GM12878 (cell line): ENCODE data around the gene TIMP2. TPM values are rescaled to one million over a fixed set of nuclear protein-coding genes. Genes with fewer than 3 reads are reported as not detected.
"Not testable (repeated sequence)": the region's sequence is repeated elsewhere in the genome, so short reads cannot be mapped to it uniquely, and the experiment has no call there.

Source experiments
- ATAC-seq: fragments of 200-7000 bp; cut with Tn5 transposase; 3 replicates; pipeline ENCODE4 v1.9.1; 2020; ENCODE audit warnings: mild to moderate bottlenecking, moderate library complexity
- BruUV-seq: library from RNA; stranded (reverse); fragments of 400-500 nt; replicated peaks from 2 replicates; lab custom pipeline; 2021; lab: Mats Ljungman, UMichigan
- CTCF ChIA-PET: fragments of 300-600 bp; sonication (Branson Sonifier 250); formaldehyde crosslinking; extraction: SDS; loops from one replicate; lab custom pipeline; 2021; ENCODE audit warnings: inconsistent platforms; lab: Yijun Ruan, JAX
- POLR2A ChIA-PET: fragments of 350-600 bp; formaldehyde crosslinking; extraction: SDS; loops from one replicate; lab custom pipeline; 2021; ENCODE audit warnings: inconsistent platforms; lab: Charles Lee
- RAD21 ChIA-PET: fragments of 300-600 bp; sonication (Branson Sonifier 250); formaldehyde crosslinking; loops from one replicate; lab custom pipeline; 2023; ENCODE audit warnings: antibody characterized with exemption; ENCODE audit not compliant: unreplicated experiment; lab: Charles Lee
- SMC1A ChIA-PET: fragments of 300-600 bp; sonication (Branson Sonifier 250); formaldehyde crosslinking; loops from one replicate; lab custom pipeline; 2023; ENCODE audit not compliant: unreplicated experiment, uncharacterized antibody; lab: Charles Lee
- DNase-seq: peaks from one replicate; pipeline ENCODE4 v3.0.0-alpha.2; 2011; ENCODE audit warnings: low read depth, low spot score
- FAIRE-seq: peaks from 3 replicates; lab custom pipeline; 2011; peaks lifted over from hg19 to GRCh38; lab: Jason Lieb, UNC
- H2AFZ ChIP-seq: 2 replicates; pipeline ENCODE4 v1.6.0; 2011; ENCODE audit warnings: low read depth, low read length, control low read depth; ENCODE audit not compliant: control insufficient read depth
- H3K27ac ChIP-seq: 2 replicates; pipeline ENCODE4 v1.5.1; 2011; ENCODE audit warnings: control low read depth; ENCODE audit not compliant: control insufficient read depth, insufficient read depth
- H3K27me3 ChIP-seq, 2 experiments: replicated peaks in 1 of 2; 2 replicates each; pipeline versions ENCODE4 v1.6.0 to v1.6.1; 2011; ENCODE audit warnings: low read length in 1 of 2; ENCODE audit not compliant: control insufficient read depth in 2 of 2, insufficient read depth in 2 of 2
- H3K36me3 ChIP-seq, 2 experiments: 2 replicates each; pipeline ENCODE4 v1.5.1; 2011; ENCODE audit warnings: low read length in 1 of 2; ENCODE audit not compliant: control insufficient read depth in 2 of 2, insufficient read depth in 2 of 2
- H3K4me1 ChIP-seq: 2 replicates; pipeline ENCODE4 v1.6.1; 2011; ENCODE audit warnings: mild to moderate bottlenecking, low read length, moderate library complexity, mixed read lengths; ENCODE audit not compliant: control insufficient read depth, insufficient read depth
- H3K4me2 ChIP-seq: 2 replicates; pipeline ENCODE4 v1.6.0; 2011; ENCODE audit warnings: control low read depth; ENCODE audit not compliant: control insufficient read depth, insufficient read depth
- H3K4me3 ChIP-seq: fragments of 200-600 bp; sonication (generic); 2 replicates; pipeline ENCODE4 v1.5.1; 2016
- H3K79me2 ChIP-seq: 2 replicates; pipeline ENCODE4 v1.6.0; 2011; ENCODE audit warnings: low read length; ENCODE audit not compliant: control insufficient read depth, insufficient read depth
- H3K9ac ChIP-seq: 2 replicates; pipeline ENCODE4 v1.8.0; 2011; ENCODE audit warnings: low read length, control low read depth, mixed read lengths; ENCODE audit not compliant: control insufficient read depth, insufficient read depth
- H3K9me3 ChIP-seq: replicated peaks from 3 replicates; pipeline ENCODE4 v1.5.1; 2011; ENCODE audit warnings: mild to moderate bottlenecking, low read length; ENCODE audit not compliant: control insufficient read depth, insufficient read depth
- H4K20me1 ChIP-seq: 2 replicates; pipeline ENCODE4 v1.6.0; 2011; ENCODE audit not compliant: control insufficient read depth, insufficient read depth
- BCL11A ChIP-seq: IDR thresholded peaks from 2 replicates; pipeline ENCODE4 v1.6.1; 2011; ENCODE audit warnings: low read depth, low read length
- EED ChIP-seq: sonication (generic); IDR thresholded peaks from 2 replicates; pipeline ENCODE4 v1.6.1; 2016; ENCODE audit warnings: antibody characterized with exemption, low read depth
- EZH2 ChIP-seq: IDR thresholded peaks from 2 replicates; pipeline ENCODE4 v1.6.1; 2012; ENCODE audit warnings: low read depth, mild to moderate bottlenecking, control low read depth, inconsistent platforms, low read length, borderline replicate concordance; ENCODE audit not compliant: control insufficient read depth
- IKZF1 ChIP-seq: fragments of 450-650 bp; conservative IDR thresholded peaks from 2 replicates; pipeline ENCODE4 v1.6.1; 2017; ENCODE audit warnings: antibody characterized with exemption, mild to moderate bottlenecking
- IRF4 ChIP-seq: IDR thresholded peaks from 2 replicates; pipeline ENCODE4 v1.6.1; 2011; ENCODE audit warnings: low read depth, low read length
- MEF2A ChIP-seq: IDR thresholded peaks from 2 replicates; pipeline ENCODE4 v1.6.1; 2011; ENCODE audit warnings: low read depth, mild to moderate bottlenecking, low read length, moderate library complexity; ENCODE audit not compliant: insufficient read depth
- MEF2B ChIP-seq: fragments of 450-650 bp; IDR thresholded peaks from 2 replicates; pipeline ENCODE4 v1.6.1; 2018; ENCODE audit warnings: mild to moderate bottlenecking, moderate library complexity; ENCODE audit not compliant: partially characterized antibody, poor library complexity, severe bottlenecking
- MTA3 ChIP-seq: IDR thresholded peaks from 2 replicates; pipeline ENCODE4 v1.6.1; 2012; ENCODE audit warnings: low read length, inconsistent platforms, borderline replicate concordance
- MXI1 ChIP-seq: fragments of 150-350 bp; IDR thresholded peaks from 2 replicates; pipeline ENCODE4 v1.6.1; 2011; ENCODE audit warnings: low read depth, mild to moderate bottlenecking, inconsistent platforms, low read length, improper control_type of control experiment
- MYB ChIP-seq: fragments of 150-350 bp; IDR thresholded peaks from 2 replicates; pipeline ENCODE4 v1.6.1; 2014; ENCODE audit warnings: mild to moderate bottlenecking, low read depth, low read length, borderline replicate concordance
- NFIC ChIP-seq: IDR thresholded peaks from 2 replicates; pipeline ENCODE4 v1.6.1; 2012; ENCODE audit warnings: low read depth, mild to moderate bottlenecking, inconsistent platforms, low read length, moderate library complexity
- RAD51 ChIP-seq: fragments of 450-650 bp; IDR thresholded peaks from 2 replicates; pipeline ENCODE4 v1.6.1; 2016; ENCODE audit warnings: moderate library complexity, mild to moderate bottlenecking, inconsistent platforms
- SMARCA5 ChIP-seq: fragments of 450-650 bp; IDR thresholded peaks from 2 replicates; pipeline ENCODE4 v1.6.1; 2017; ENCODE audit warnings: mild to moderate bottlenecking
- TAF1 ChIP-seq: IDR thresholded peaks from 2 replicates; pipeline ENCODE4 v1.6.1; 2011; ENCODE audit warnings: mild to moderate bottlenecking, low read depth, low read length, borderline replicate concordance
- TBL1XR1 ChIP-seq: IDR thresholded peaks from 2 replicates; pipeline ENCODE4 v1.6.1; 2012; ENCODE audit warnings: low read depth, low read length, improper control_type of control experiment
- YY1 ChIP-seq: IDR thresholded peaks from 2 replicates; pipeline ENCODE4 v1.6.1; 2011; ENCODE audit warnings: low read depth, mild to moderate bottlenecking, low read length
- ZBED1 ChIP-seq: IDR thresholded peaks from 2 replicates; pipeline ENCODE4 v1.6.1; 2016; ENCODE audit warnings: borderline replicate concordance
- WGBS: methylation state at CpG from one replicate; pipeline ENCODE4 v1.1.6; 2016; ENCODE audit warnings: low lambda C conversion rate; ENCODE audit not compliant: insufficient replicate concordance, insufficient coverage; ENCODE audit errors: missing lambda C conversion rate; 5-methylcytosine and 5-hydroxymethylcytosine counted together
- in situ Hi-C: fragments of 300-500 bp; cut with MboI; formaldehyde crosslinking; loops from 9 replicates; pipeline ENCODE4 v1.14.3; 2018; ENCODE audit warnings: mixed read lengths
- intact Hi-C: fragments of 100-400 bp; cut with micrococcal nuclease; formaldehyde crosslinking; loops from one replicate; pipeline ENCODE4 v1.14.2; 2022; ENCODE audit not compliant: unreplicated experiment
- polyA plus RNA-seq, 11 experiments: library from polyadenylated mRNA; depleted of rRNA in 4 of 11; unstranded in 6 of 11; stranded (reverse) in 5 of 11; fragments of >200 nt; fragmentation: Nextera tagmentation in 4 of 11; fragmentation: Illumina TruSeq in 1 of 11; extraction: Ambion mirVana in 4 of 11; extraction: Trizol in 1 of 11; gene quantifications; 1 replicate in 1 of 11; 2 replicates in 10 of 11; pipeline versions ENCODE4 v1.2.1 to v1.2.3, GENCODE V29; 2011 to 2016; ENCODE audit warnings: inconsistent platforms in 2 of 11, missing spikeins in 2 of 11, low read depth in 1 of 11
- total RNA-seq, 4 experiments: library from RNA; depleted of rRNA in 3 of 4; stranded (reverse); fragments of >200 nt in 3 of 4; fragmentation: Illumina TruSeq in 1 of 4; extraction: Trizol in 1 of 4; gene quantifications; 2 replicates each; pipeline versions ENCODE4 v1.2.1 to v1.2.3, GENCODE V29; 2013 to 2021
- TF ChIP-seq, protein P1 (sequence below): fragments of 450-650 bp; IDR thresholded peaks from 2 replicates; pipeline ENCODE4 v1.6.1; 2017; ENCODE audit warnings: borderline replicate concordance

Gene TIMP2
- total and polyA plus RNA-seq, 10 of the 15 experiments (the other 5 are each of a cell fraction or from before 2014, with no cell fraction given), result 0.03 to 0.41 (median 0.04) TPM; not detected in 7

GRCh38 chr17:78912082-78912481 is 13.1 kb downstream of the TIMP2 start:
- no peaks in the 10 kb centered on the region for H3K36me3 ChIP-seq
- no peak overlapping the region for H3K4me2 ChIP-seq
- no peaks in the 10 kb centered on the region for H3K4me1 ChIP-seq
- BruUV-seq, result no TSS peak
- DNase-seq (no peak), FAIRE-seq (no peak), ATAC-seq (no peak)
- H3K9ac ChIP-seq, result no peak overlapping the region
- intact Hi-C loops, result no loop called here
- ChIA-PET POLR2A (no interaction called here), RAD21 (no interaction called here), CTCF (interaction anchor here (1.2 kb wide), 1 partner anchor 38 kb away, joined by 3 read pairs; no protein-coding TSS in a partner anchor), SMC1A (no interaction called here)
- no peak for TF ChIP-seq MYB
- no peak for TF ChIP-seq IRF4
- TF ChIP-seq YY1, result no peak
- TF ChIP-seq TAF1, result no peak
- no peak for TF ChIP-seq NFIC
- no peak for TF ChIP-seq EZH2
- no peak for TF ChIP-seq MEF2A
- no peak for TF ChIP-seq SMARCA5
- no peak for TF ChIP-seq RAD51
- no peak for TF ChIP-seq EED
- TF ChIP-seq, protein P1, sequence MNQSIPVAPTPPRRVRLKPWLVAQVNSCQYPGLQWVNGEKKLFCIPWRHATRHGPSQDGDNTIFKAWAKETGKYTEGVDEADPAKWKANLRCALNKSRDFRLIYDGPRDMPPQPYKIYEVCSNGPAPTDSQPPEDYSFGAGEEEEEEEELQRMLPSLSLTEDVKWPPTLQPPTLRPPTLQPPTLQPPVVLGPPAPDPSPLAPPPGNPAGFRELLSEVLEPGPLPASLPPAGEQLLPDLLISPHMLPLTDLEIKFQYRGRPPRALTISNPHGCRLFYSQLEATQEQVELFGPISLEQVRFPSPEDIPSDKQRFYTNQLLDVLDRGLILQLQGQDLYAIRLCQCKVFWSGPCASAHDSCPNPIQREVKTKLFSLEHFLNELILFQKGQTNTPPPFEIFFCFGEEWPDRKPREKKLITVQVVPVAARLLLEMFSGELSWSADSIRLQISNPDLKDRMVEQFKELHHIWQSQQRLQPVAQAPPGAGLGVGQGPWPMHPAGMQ, result no peak
- no peak for TF ChIP-seq BCL11A
- no peak for TF ChIP-seq MXI1
- TF ChIP-seq ZBED1, result no peak
- no peak for TF ChIP-seq MEF2B
- no peak for TF ChIP-seq IKZF1
- TF ChIP-seq TBL1XR1, result no peak
- no peak for TF ChIP-seq MTA3
- H3K27me3 ChIP-seq, result no peaks in the 10 kb centered on the region; a peak in 3 of 4 replicates
- H3K79me2 ChIP-seq, result no peaks in the 10 kb centered on the region
- H3K4me3 ChIP-seq, result no peak overlapping the region
- H3K27ac ChIP-seq, result no peak overlapping the region
- WGBS, result 53% methylated on average over 8 of the region's 8 CpGs
- no peak overlapping the region for H2AFZ ChIP-seq
- no peaks in the 10 kb centered on the region for H3K9me3 ChIP-seq
- in situ Hi-C loops, result no loop called here
- H4K20me1 ChIP-seq, result no peaks in the 10 kb centered on the region

DNA sequence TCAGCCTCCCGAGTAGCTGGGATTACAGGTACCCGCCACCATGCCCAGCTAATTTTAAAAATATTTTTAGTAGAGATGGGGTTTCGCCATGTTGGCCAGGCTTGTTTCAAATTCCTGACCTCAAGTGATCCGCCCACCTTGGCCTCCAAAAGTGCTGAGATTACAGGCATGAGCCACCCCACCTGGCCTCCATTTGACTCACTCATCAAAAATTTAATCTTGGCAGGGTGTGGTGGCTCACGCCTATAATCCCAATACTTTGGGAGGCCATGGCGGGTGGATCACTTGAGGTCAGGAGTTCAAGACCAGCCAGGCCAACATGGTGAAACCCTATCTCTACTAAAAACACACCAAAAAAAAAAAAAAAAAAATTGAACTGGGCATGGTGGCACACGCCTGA is 13.6 kb downstream of the TIMP2 start:
- H2AFZ ChIP-seq, H3K9me3 ChIP-seq, POLR2A ChIA-PET, H3K27me3 ChIP-seq, intact Hi-C loops, SMC1A ChIA-PET, FAIRE-seq, H3K27ac ChIP-seq, H4K20me1 ChIP-seq, in situ Hi-C loops, RAD21 ChIA-PET, H3K4me2 ChIP-seq, ATAC-seq, DNase-seq, H3K9ac ChIP-seq, BruUV-seq, H3K4me1 ChIP-seq, H3K4me3 ChIP-seq, H3K36me3 ChIP-seq, H3K79me2 ChIP-seq: not testable (repeated sequence)
- 41% methylated on average over 7 of the region's 7 CpGs for WGBS
- CTCF ChIA-PET, result interaction anchor here (1.2 kb wide), 1 partner anchor 37 kb away, joined by 3 read pairs; no protein-coding TSS in a partner anchor
